ENCODE measurements around the gene GADD45G.

The GADD45G gene

GRCh38 chr9:89592963-89593726 is 11.7 kb upstream of the GADD45G start:
- no peak for DNase-seq

- DNase-seq: peak; percentile 70
These were observed 10.9 kb upstream of the GADD45G start for GRCh38 chr9:89593727-89594427.

GRCh38 chr9:89594811-89595550 is 9.8 kb upstream of the GADD45G start:
- DNase-seq: no peak

- DNase-seq: no peak
These were observed 9.2 kb upstream of the GADD45G start for GRCh38 chr9:89595646-89596045.

GRCh38 chr9:89596937-89597555 is 7.8 kb upstream of the GADD45G start:
- DNase-seq: no peak

- peak; percentile 42 for DNase-seq
These were observed 7.0 kb upstream of the GADD45G start for GRCh38 chr9:89597711-89598362.

GRCh38 chr9:89598363-89598713 is 6.5 kb upstream of the GADD45G start:
- no peak for DNase-seq

GRCh38 chr9:89598926-89599325 is 5.9 kb upstream of the GADD45G start:
- no peak for DNase-seq

- DNase-seq: no peak
These were observed 4.0 kb upstream of the GADD45G start for GRCh38 chr9:89600831-89601230.

- no peak for DNase-seq
These were observed 3.5 kb upstream of the GADD45G start for GRCh38 chr9:89601306-89601705.

GRCh38 chr9:89601856-89602562 is 2.8 kb upstream of the GADD45G start:
- DNase-seq: no peak

- DNase-seq: peak; percentile 92
These were observed 1.6 kb upstream of the GADD45G start for GRCh38 chr9:89602978-89603766.

GRCh38 chr9:89603767-89604665 is 796 bp upstream of the GADD45G start:
- peak; percentile 17 for DNase-seq

GRCh38 chr9:89605465-89606048 is 745 bp downstream of the GADD45G start:
- peak; percentile 67 for DNase-seq

GRCh38 chr9:89606049-89606623 is 1.3 kb downstream of the GADD45G start:
- DNase-seq: peak; percentile 38

GRCh38 chr9:89606624-89607311 is 2.0 kb downstream of the GADD45G start:
- peak; percentile 42 for DNase-seq

- no peak for DNase-seq
These were observed 4.0 kb downstream of the GADD45G start for GRCh38 chr9:89608641-89609335.

GRCh38 chr9:89609426-89610006 is 4.7 kb downstream of the GADD45G start:
- no peak for DNase-seq
